ENCODE results near the gene CHMP4A. TPM values are rescaled to one million over a fixed set of nuclear protein-coding genes. Genes with fewer than 3 reads are reported as not detected.

Gene CHMP4A
- total and polyA plus RNA-seq, 2 of the 13 experiments (the other 11 are each of a cell fraction or from before 2014, with no cell fraction given) = 83.6 to 113 TPM

DNA sequence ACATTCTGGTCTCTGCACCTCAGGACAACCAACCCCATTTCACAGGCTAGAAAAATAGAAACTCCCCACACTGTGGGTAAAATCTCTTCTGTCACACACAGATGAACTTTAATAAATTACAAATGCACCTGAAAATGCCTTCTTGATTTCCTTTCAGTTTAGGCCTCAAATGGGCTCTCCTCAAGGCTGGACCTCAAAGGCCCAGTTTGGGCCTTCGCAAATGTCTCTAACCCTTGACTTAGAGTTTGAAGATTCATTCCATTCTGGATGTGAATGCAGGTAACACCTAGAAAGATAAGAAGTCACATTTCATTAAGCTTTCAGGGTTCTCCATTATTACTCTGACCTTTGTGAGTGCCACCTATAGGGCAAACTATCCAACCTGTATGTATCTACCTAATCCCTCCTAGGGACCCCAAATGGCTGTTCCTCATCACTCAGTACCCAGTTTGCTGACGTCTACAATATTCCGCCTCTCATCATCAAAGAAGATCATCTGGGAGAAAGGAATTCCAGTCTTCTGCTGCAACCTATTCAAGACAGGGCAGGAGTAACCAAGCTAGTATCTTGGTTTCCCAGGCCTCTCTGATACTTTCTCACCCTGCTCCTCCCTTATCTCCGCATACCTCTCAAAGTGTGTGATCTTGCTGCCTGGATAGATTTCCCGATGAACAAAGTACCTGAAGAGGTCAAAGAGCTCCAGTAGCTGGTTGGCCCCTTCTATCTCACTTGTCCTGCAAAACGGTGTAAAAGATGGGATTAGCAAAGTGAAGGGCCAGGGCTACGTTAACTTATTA lies 776 bp upstream of the CHMP4A start (continued):
- TF ChIP-seq CREM (IDR thresholded peaks at IDR 0.05) (no peak), CREM (CRISPR knock-in tag; IDR thresholded peaks at IDR 0.05) (no peak), NFATC3 (CRISPR knock-in tag; IDR thresholded peaks at IDR 0.05) (0 out of 2 replicates have a peak, but pooled peaks have one; percentile 5), ZNF747 (CRISPR knock-in tag; IDR thresholded peaks at IDR 0.05; ENCODE audit: borderline replicate concordance) (peak; percentile 70), ZNF674 (CRISPR knock-in tag; IDR thresholded peaks at IDR 0.05; ENCODE audit: low read depth) (no peak), ZNF136 (CRISPR knock-in tag; IDR thresholded peaks at IDR 0.05; ENCODE audit: low read depth) (no peak), ERF (CRISPR knock-in tag; IDR thresholded peaks at IDR 0.05) (no peak), PTBP1 (IDR thresholded peaks at IDR 0.05; ENCODE audit: low read depth, low read length, poor library complexity, severe bottlenecking) (no peak), ZEB1 (IDR thresholded peaks at IDR 0.05; ENCODE audit: insufficient replicate concordance, low read depth) (no peak), BHLHE40 (IDR thresholded peaks at IDR 0.05; ENCODE audit: low read length) (no peak), RFXANK (CRISPR knock-in tag; IDR thresholded peaks at IDR 0.05) (no peak), NONO (IDR thresholded peaks at IDR 0.05) (no peak), NONO (CRISPR knock-in tag; conservative IDR thresholded peaks at IDR 0.05) (no peak), ZNF615 (CRISPR knock-in tag; IDR thresholded peaks at IDR 0.05; ENCODE audit: borderline replicate concordance) (no peak), ZNF468 (CRISPR knock-in tag; IDR thresholded peaks at IDR 0.05) (no peak), GATAD1 (CRISPR knock-in tag; IDR thresholded peaks at IDR 0.05) (no peak), ZNF850 (CRISPR knock-in tag; conservative IDR thresholded peaks at IDR 0.05) (no peak), KAT2B (IDR thresholded peaks at IDR 0.05; ENCODE audit: borderline replicate concordance, low read depth, low read length) (no peak), ZNF350 (CRISPR knock-in tag; IDR thresholded peaks at IDR 0.05; ENCODE audit: borderline replicate concordance, low read depth) (no peak)
- TF ChIP-seq, protein P1, sequence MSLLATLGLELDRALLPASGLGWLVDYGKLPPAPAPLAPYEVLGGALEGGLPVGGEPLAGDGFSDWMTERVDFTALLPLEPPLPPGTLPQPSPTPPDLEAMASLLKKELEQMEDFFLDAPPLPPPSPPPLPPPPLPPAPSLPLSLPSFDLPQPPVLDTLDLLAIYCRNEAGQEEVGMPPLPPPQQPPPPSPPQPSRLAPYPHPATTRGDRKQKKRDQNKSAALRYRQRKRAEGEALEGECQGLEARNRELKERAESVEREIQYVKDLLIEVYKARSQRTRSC (CRISPR knock-in tag; IDR thresholded peaks at IDR 0.05; ENCODE audit: low read depth) = no peak
- TF ChIP-seq, protein P2, sequence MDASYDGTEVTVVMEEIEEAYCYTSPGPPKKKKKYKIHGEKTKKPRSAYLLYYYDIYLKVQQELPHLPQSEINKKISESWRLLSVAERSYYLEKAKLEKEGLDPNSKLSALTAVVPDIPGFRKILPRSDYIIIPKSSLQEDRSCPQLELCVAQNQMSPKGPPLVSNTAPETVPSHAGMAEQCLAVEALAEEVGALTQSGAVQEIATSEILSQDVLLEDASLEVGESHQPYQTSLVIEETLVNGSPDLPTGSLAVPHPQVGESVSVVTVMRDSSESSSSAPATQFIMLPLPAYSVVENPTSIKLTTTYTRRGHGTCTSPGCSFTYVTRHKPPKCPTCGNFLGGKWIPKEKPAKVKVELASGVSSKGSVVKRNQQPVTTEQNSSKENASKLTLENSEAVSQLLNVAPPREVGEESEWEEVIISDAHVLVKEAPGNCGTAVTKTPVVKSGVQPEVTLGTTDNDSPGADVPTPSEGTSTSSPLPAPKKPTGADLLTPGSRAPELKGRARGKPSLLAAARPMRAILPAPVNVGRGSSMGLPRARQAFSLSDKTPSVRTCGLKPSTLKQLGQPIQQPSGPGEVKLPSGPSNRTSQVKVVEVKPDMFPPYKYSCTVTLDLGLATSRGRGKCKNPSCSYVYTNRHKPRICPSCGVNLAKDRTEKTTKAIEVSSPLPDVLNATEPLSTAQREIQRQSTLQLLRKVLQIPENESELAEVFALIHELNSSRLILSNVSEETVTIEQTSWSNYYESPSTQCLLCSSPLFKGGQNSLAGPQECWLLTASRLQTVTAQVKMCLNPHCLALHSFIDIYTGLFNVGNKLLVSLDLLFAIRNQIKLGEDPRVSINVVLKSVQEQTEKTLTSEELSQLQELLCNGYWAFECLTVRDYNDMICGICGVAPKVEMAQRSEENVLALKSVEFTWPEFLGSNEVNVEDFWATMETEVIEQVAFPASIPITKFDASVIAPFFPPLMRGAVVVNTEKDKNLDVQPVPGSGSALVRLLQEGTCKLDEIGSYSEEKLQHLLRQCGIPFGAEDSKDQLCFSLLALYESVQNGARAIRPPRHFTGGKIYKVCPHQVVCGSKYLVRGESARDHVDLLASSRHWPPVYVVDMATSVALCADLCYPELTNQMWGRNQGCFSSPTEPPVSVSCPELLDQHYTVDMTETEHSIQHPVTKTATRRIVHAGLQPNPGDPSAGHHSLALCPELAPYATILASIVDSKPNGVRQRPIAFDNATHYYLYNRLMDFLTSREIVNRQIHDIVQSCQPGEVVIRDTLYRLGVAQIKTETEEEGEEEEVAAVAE (CRISPR knock-in tag; IDR thresholded peaks at IDR 0.05; ENCODE audit: borderline replicate concordance) = no peak
- TF ChIP-seq, protein P3, sequence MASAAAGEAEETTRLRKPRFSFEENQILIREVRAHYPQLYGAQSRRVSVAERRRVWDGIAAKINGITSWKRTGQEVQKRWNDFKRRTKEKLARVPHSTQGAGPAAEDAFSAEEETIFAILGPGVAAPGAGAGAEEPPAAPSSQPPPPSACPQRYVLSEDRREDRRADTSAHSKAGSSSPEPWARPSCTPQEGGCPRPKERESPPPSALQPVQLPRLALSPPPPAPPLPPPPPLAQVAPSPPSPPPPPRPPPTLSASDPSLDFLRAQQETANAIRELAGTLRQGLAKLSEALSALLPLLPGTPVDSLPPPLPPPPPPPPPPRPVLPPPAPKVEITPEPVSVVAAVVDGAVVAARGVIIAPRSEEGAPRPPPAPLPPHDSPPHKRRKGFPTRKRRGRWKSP (CRISPR knock-in tag; IDR thresholded peaks at IDR 0.05) = no peak
- TF ChIP-seq, protein P4, sequence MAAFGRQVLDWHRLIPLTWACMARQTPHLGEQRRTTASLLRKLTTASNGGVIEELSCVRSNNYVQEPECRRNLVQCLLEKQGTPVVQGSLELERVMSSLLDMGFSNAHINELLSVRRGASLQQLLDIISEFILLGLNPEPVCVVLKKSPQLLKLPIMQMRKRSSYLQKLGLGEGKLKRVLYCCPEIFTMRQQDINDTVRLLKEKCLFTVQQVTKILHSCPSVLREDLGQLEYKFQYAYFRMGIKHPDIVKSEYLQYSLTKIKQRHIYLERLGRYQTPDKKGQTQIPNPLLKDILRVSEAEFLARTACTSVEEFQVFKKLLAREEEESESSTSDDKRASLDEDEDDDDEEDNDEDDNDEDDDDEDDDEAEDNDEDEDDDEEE (CRISPR knock-in tag; IDR thresholded peaks at IDR 0.05) = 0 out of 2 replicates have a peak, but pooled peaks have one; percentile 13
- TF ChIP-seq, protein P5, sequence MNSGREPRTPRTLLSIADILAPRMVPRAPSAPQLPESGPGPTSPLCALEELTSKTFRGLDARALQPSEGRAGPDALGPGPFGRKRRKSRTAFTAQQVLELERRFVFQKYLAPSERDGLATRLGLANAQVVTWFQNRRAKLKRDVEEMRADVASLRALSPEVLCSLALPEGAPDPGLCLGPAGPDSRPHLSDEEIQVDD (CRISPR knock-in tag; IDR thresholded peaks at IDR 0.05; ENCODE audit: borderline replicate concordance) = no peak

All from HepG2 (cell line).